SK-N-SH (cell line): ENCODE measurements around the gene KRTAP5-8. TPM values are rescaled to one million over a fixed set of nuclear protein-coding genes. Genes with fewer than 3 reads are reported as not detected.
"Not testable (repeated sequence)": the region's sequence is repeated elsewhere in the genome, so short reads cannot be mapped to it uniquely, and the experiment has no call there.

Experiments
- CTCF ChIA-PET: fragments of 300-600, 350-600 bp; formaldehyde crosslinking; extraction: SDS; loops from one replicate; lab custom pipeline; 2021; lab: Yijun Ruan, JAX
- POLR2A ChIA-PET: fragments of 350-600 bp; sonication (Branson Sonifier 250); formaldehyde crosslinking; extraction: SDS; loops from one replicate; lab custom pipeline; 2020; ENCODE audit warnings: antibody characterized with exemption, inconsistent platforms; lab: Yijun Ruan, JAX
- DNase-seq: peaks from one replicate; pipeline ENCODE4 v3.0.0; 2012
- H2AFZ ChIP-seq: fragments of 200-600 bp; sonication (generic); 2 replicates; pipeline ENCODE4 v1.8.1; 2016; ENCODE audit warnings: antibody characterized with exemption, mild to moderate bottlenecking, low read depth
- H3F3A ChIP-seq: fragments of 200-600 bp; sonication (generic); replicated peaks from 2 replicates; pipeline ENCODE3; 2016; ENCODE audit warnings: antibody characterized with exemption, mild to moderate bottlenecking; ENCODE audit not compliant: insufficient read depth
- H3K27ac ChIP-seq, 2 experiments: fragments of 200-500 bp in 1 of 2; fragments of 200-600 bp in 1 of 2; sonication (Bioruptor generic) in 1 of 2; sonication (generic), shearing (Covaris generic) in 1 of 2; 2 replicates each; pipeline versions ENCODE4 v1.5.1 to v1.6.1; 2014 to 2016; ENCODE audit warnings: low read depth in 2 of 2, inconsistent platforms in 1 of 2, low read length in 1 of 2, mild to moderate bottlenecking in 1 of 2, mixed read lengths in 1 of 2
- H3K27me3 ChIP-seq: fragments of 200-600 bp; sonication (generic), shearing (Covaris generic); 2 replicates; pipeline ENCODE4 v1.6.1; 2016; ENCODE audit warnings: mixed run types; ENCODE audit not compliant: insufficient read depth
- H3K36me3 ChIP-seq, 2 experiments: fragments of 200-500 bp in 1 of 2; fragments of 200-600 bp in 1 of 2; sonication (Bioruptor generic) in 1 of 2; sonication (generic) in 1 of 2; replicated peaks in 1 of 2; 2 replicates each; pipeline versions ENCODE3 to v1.5.1; 2014 to 2016; ENCODE audit warnings: low read length in 1 of 2, mild to moderate bottlenecking in 1 of 2; ENCODE audit not compliant: insufficient read depth in 2 of 2, control insufficient read depth in 1 of 2
- H3K4me1 ChIP-seq, 2 experiments: fragments of 200-500 bp in 1 of 2; fragments of 200-600 bp in 1 of 2; sonication (Bioruptor generic) in 1 of 2; sonication (generic), shearing (Covaris generic) in 1 of 2; 2 replicates each; pipeline versions ENCODE4 v1.5.1 to v1.6.1; 2014 to 2016; ENCODE audit warnings: low read depth in 1 of 2, low read length in 1 of 2, mixed run types in 1 of 2; ENCODE audit not compliant: insufficient read depth in 2 of 2, control insufficient read depth in 1 of 2
- H3K4me2 ChIP-seq: fragments of 200-600 bp; sonication (generic), shearing (Covaris generic); 2 replicates; pipeline ENCODE4 v1.6.1; 2017; ENCODE audit warnings: mixed run types
- H3K4me3 ChIP-seq, 2 experiments: fragments of 200-500 bp in 1 of 2; fragments of 200-600 bp in 1 of 2; sonication (Bioruptor generic) in 1 of 2; sonication (generic), shearing (Covaris generic) in 1 of 2; 2 replicates each; pipeline versions ENCODE4 v1.5.1 to v1.8.1; 2014 to 2016; ENCODE audit warnings: low read depth in 2 of 2, inconsistent platforms in 1 of 2, low read length in 1 of 2, mild to moderate bottlenecking in 1 of 2, mixed read lengths in 1 of 2, moderate library complexity in 1 of 2
- H3K79me2 ChIP-seq: fragments of 200-600 bp; sonication (generic); 2 replicates; pipeline ENCODE4 v1.8.1; 2017; ENCODE audit warnings: mild to moderate bottlenecking; ENCODE audit not compliant: insufficient read depth
- H3K9ac ChIP-seq: fragments of 200-600 bp; sonication (generic); 2 replicates; pipeline ENCODE4 v1.6.1; 2017; ENCODE audit warnings: mixed run types
- H3K9me2 ChIP-seq: fragments of 200-600 bp; sonication (generic); 2 replicates; pipeline ENCODE4 v1.6.1; 2017; ENCODE audit warnings: mixed run types
- H3K9me3 ChIP-seq: fragments of 200-600 bp; sonication (generic); 2 replicates; pipeline ENCODE4 v1.6.1; 2017; ENCODE audit warnings: mixed run types, mild to moderate bottlenecking, moderate library complexity
- H4K20me1 ChIP-seq: fragments of 200-600 bp; sonication (generic); 2 replicates; pipeline ENCODE4 v1.6.1; 2017; ENCODE audit warnings: mild to moderate bottlenecking, mixed run types; ENCODE audit not compliant: insufficient read depth
- REST ChIP-seq: IDR thresholded peaks from 2 replicates; pipeline ENCODE4 v1.6.1; 2012; ENCODE audit warnings: mild to moderate bottlenecking, low read depth, low read length, moderate library complexity
- USF2 ChIP-seq: fragments of 150-350 bp; IDR thresholded peaks from 2 replicates; pipeline ENCODE4 v1.6.1; 2017; ENCODE audit warnings: antibody characterized with exemption, low read length, low read depth, borderline replicate concordance
- WGBS: methylation state at CpG from one replicate; pipeline ENCODE4 v1.1.6; 2017; ENCODE audit warnings: low lambda C conversion rate; 5-methylcytosine and 5-hydroxymethylcytosine counted together
- polyA plus RNA-seq, 3 experiments: library from polyadenylated mRNA; depleted of rRNA; stranded (reverse); fragments of >200 nt; gene quantifications; 2 replicates each; pipeline ENCODE4 v1.2.3, GENCODE V29; 2012

KRTAP5-8 gene
- polyA plus RNA-seq, 1 of the 3 experiments (the other 2 are of a cell fraction) = not detected

DNA sequence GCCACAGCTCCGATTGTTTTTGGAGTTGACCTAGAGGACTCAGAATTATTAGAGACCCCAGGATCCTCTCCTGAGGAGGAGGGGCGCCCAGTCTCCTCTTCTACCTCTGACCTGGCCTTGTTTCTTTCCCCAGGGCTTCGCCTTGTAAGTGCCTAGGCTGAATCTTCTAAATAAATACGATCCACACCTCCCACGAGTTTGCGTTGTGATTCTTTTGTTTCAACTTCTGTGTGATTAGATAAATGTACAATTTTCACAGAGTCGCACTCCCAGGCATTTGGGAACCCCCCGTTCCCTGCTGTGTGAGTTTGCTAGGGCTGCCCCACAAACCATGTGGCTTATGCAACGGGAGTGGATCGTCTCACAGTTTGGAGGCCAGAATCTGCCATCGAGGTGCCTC, 1.2 kb downstream of the KRTAP5-8 start (continued):
- no peak for TF ChIP-seq USF2
- TF ChIP-seq REST = no peak

- H3K4me1 ChIP-seq, H3K9me2 ChIP-seq, H4K20me1 ChIP-seq, CTCF ChIA-PET, H3K36me3 ChIP-seq, H3K9ac ChIP-seq, H3K27ac ChIP-seq, DNase-seq, H2AFZ ChIP-seq, H3K4me3 ChIP-seq, H3K27me3 ChIP-seq, POLR2A ChIA-PET, H3F3A ChIP-seq, H3K79me2 ChIP-seq, H3K9me3 ChIP-seq, H3K4me2 ChIP-seq: not testable (repeated sequence)
- 67% methylated on average over 10 of the region's 11 CpGs for WGBS
Observed at GRCh38 chr11:71539971-71540370, 2.1 kb downstream of the KRTAP5-8 start.

DNA sequence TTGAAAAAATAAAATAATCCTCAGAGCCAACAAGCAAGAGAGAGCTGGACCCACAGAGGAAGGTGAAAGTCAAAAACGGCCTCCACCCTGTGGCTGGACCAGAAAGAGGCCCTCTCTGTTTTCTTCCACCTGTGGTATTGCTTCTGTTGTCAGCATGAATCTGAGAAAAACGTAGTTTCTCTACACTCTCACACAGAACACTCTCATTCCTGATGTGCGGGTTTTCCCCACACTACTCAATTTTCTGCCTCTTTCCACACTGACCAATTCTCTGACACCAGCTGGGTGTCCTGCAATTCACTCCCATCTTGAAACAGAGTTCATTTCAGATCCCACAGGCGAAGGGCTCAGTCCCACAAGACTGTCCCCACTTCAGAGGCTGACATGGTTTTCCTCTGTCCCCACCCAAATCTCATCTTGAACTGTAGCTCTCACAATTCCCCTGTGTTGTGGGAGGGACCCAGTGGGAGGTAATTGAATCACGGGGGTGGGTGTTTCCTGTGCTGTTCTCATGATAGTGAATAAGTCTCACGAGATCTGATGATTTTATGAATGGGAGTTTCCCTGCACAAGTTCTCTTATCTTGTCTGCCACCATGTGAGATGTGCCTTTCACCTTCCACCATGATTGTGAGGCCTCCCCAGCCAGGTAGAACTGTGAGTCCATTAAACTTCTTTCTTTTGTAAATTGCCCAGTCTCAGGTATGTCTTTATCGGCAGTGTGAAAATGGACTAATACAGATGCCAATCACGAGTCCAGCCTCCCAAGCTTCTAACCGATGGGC, 2.9 kb downstream of the KRTAP5-8 start:
- H3K9ac ChIP-seq, H3K4me3 ChIP-seq, H3K4me2 ChIP-seq, H4K20me1 ChIP-seq, H3K27ac ChIP-seq, H3K9me2 ChIP-seq, H3K4me1 ChIP-seq, POLR2A ChIA-PET, H3K79me2 ChIP-seq, H3F3A ChIP-seq, H3K27me3 ChIP-seq, DNase-seq, H3K36me3 ChIP-seq, H2AFZ ChIP-seq, H3K9me3 ChIP-seq: not testable (repeated sequence)
- WGBS = 31% methylated on average over 9 of the region's 9 CpGs
- CTCF ChIA-PET = interaction anchor here (1.0 kb wide), 1 partner anchor 22 kb away, joined by 3 read pairs; no protein-coding TSS in a partner anchor
